Measurements from ENCODE around the gene DALRD3. TPM values are rescaled to one million over a fixed set of nuclear protein-coding genes. Genes with fewer than 3 reads are reported as not detected.

Gene DALRD3
- total RNA-seq, 1 donor from 2014 or later, result 28.2 TPM

DNA sequence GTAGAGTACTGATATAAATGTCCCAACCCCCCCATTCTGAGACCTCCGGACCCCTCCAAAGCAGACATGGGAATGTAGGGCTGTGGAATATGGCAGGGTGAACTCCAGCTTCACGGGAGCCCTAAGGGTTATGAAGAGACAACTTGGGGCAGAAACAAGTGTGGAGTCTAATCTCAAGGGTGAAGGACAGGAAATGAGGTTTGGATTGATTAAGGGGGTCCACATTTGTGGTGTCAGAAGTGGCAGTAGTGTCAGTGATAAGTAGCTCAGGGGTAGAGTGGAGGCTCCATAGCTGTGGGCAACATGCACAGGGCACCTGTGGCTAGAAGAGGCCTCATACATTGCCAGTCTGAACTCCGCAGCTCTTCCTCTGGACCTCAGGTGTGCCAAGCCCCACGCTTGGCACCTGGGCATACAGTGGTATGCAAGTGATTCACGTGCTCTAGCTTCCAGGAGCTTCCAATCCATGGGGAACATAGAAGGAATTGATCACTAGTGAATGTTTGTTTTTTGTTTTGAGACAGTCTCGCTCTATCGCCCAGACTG, 32.5 kb downstream of the DALRD3 start:
- H3K27ac Mint-ChIP-seq (ENCODE audit: unreplicated experiment), result no peak overlapping the region
- H3K4me3 Mint-ChIP-seq, result peak overlapping the region; percentile 2

DNA sequence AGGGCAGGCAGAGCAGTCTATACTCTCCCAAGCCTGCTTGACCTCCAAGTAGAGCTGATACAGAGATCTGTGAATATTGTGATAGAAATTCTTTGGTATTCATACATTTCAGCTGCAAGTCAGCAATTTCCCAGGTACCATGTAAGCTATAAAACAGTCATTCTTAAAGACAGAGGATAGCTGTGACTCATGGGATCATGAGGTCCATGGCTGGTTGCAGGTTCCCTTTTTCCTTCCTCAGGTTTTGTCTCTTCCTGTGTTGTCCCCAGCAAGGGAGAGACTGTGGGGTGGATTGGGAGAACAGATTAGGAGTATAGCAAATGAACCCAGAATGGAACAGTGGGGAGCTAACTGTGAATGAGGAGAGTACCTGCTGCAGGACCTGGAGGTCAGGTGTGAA, 33.7 kb downstream of the DALRD3 start:
- Mint-ChIP-seq H3K4me1 (peaks cover 19% of the 10 kb centered on the region), H3K36me3 (ENCODE audit: low read depth) (peaks cover 4% of the 10 kb centered on the region), H3K27me3 (ENCODE audit: low read depth) (no peaks in the 10 kb centered on the region), H3K9me3 (no peaks in the 10 kb centered on the region), H3K27ac (ENCODE audit: unreplicated experiment) (no peak overlapping the region), H3K4me3 (no peak overlapping the region)
- no peak for TF ChIP-seq CTCF (conservative IDR thresholded peaks at IDR 0.05)
- no peak for DNase-seq (ENCODE audit: low read depth, low spot score)

More for the DNA sequence above, 32.5 kb downstream of the DALRD3 start:
- Mint-ChIP-seq H3K27me3 (ENCODE audit: low read depth) (no peaks in the 10 kb centered on the region), H3K36me3 (ENCODE audit: low read depth) (no peaks in the 10 kb centered on the region), H3K4me1 (peaks cover 23% of the 10 kb centered on the region), H3K9me3 (no peaks in the 10 kb centered on the region)
- DNase-seq (ENCODE audit: low read depth, low spot score), result no peak
- TF ChIP-seq CTCF (conservative IDR thresholded peaks at IDR 0.05), result no peak

- Mint-ChIP-seq H3K36me3 (ENCODE audit: low read depth) (peaks cover 9% of the 10 kb centered on the region), H3K27ac (ENCODE audit: unreplicated experiment) (peak overlapping the region; percentile 53), H3K27me3 (ENCODE audit: low read depth) (no peaks in the 10 kb centered on the region), H3K9me3 (no peaks in the 10 kb centered on the region), H3K4me3 (no peak overlapping the region), H3K4me1 (peaks cover 9% of the 10 kb centered on the region)
- no peak for TF ChIP-seq CTCF (conservative IDR thresholded peaks at IDR 0.05)
- no peak for DNase-seq (ENCODE audit: low read depth, low spot score)
Measured at GRCh38 chr3:48983096-48983495, 35.3 kb downstream of the DALRD3 start.

GRCh38 chr3:48982686-48983085, 35.7 kb downstream of the DALRD3 start:
- Mint-ChIP-seq H3K9me3 (no peaks in the 10 kb centered on the region), H3K4me1 (peaks cover 5% of the 10 kb centered on the region), H3K4me3 (peak overlapping the region; percentile 27), H3K36me3 (ENCODE audit: low read depth) (peaks cover 11% of the 10 kb centered on the region), H3K27ac (ENCODE audit: unreplicated experiment) (no peak overlapping the region), H3K27me3 (ENCODE audit: low read depth) (no peaks in the 10 kb centered on the region)
- DNase-seq (ENCODE audit: low read depth, low spot score), result no peak
- no peak for TF ChIP-seq CTCF (conservative IDR thresholded peaks at IDR 0.05)

GRCh38 chr3:48982016-48982415, 36.4 kb downstream of the DALRD3 start:
- DNase-seq (ENCODE audit: low read depth, low spot score), result no peak
- H3K36me3 Mint-ChIP-seq (ENCODE audit: low read depth), result peaks cover 11% of the 10 kb centered on the region
- H3K4me3 Mint-ChIP-seq, result no peak overlapping the region
- TF ChIP-seq CTCF (conservative IDR thresholded peaks at IDR 0.05), result no peak
- no peaks in the 10 kb centered on the region for H3K27me3 Mint-ChIP-seq (ENCODE audit: low read depth)
- no peak overlapping the region for H3K27ac Mint-ChIP-seq (ENCODE audit: unreplicated experiment)
- no peaks in the 10 kb centered on the region for H3K9me3 Mint-ChIP-seq
- peaks cover 5% of the 10 kb centered on the region for H3K4me1 Mint-ChIP-seq
